GM12872 (cell line): ENCODE data around the gene GPR18.

Source experiments
- CTCF ChIP-seq: IDR thresholded peaks from 3 replicates; pipeline ENCODE4 v1.5.1; 2011; ENCODE audit warnings: low read depth, mild to moderate bottlenecking, low read length, moderate library complexity; ENCODE audit not compliant: insufficient read depth

The GPR18 gene

GRCh38 chr13:99272481-99272880 is 14.3 kb upstream of the GPR18 start:
- TF ChIP-seq CTCF, result no peak

GRCh38 chr13:99271249-99271648 is 13.1 kb upstream of the GPR18 start:
- no peak for TF ChIP-seq CTCF

- TF ChIP-seq CTCF, result no peak
These were observed 12.3 kb upstream of the GPR18 start for GRCh38 chr13:99270518-99270917.

GRCh38 chr13:99269627-99270241 is 11.6 kb upstream of the GPR18 start:
- TF ChIP-seq CTCF, result peak; percentile 64

GRCh38 chr13:99268822-99269221 is 10.6 kb upstream of the GPR18 start:
- no peak for TF ChIP-seq CTCF

GRCh38 chr13:99267927-99268326 is 9.7 kb upstream of the GPR18 start:
- TF ChIP-seq CTCF, result no peak

GRCh38 chr13:99266827-99267226 is 8.6 kb upstream of the GPR18 start:
- TF ChIP-seq CTCF, result no peak

GRCh38 chr13:99265821-99266426 is 7.7 kb upstream of the GPR18 start:
- TF ChIP-seq CTCF, result peak; percentile 52; the same call in 2 of the 3 replicates
